Measurements from ENCODE around the gene KCNQ1OT1.

KCNQ1OT1 gene

GRCh38 chr11:2653198-2653551, 46.6 kb downstream of the KCNQ1OT1 start:
- Histone ChIP-seq H4K8ac (ENCODE audit: low read length) (no peak overlapping the region), H2AK5ac (ENCODE audit: low read length, severe bottlenecking) (no peak overlapping the region), H3K23ac (ENCODE audit: low read length in 2 of 2) (no peak overlapping the region), H3K9me3 (ENCODE audit: control insufficient read depth, low read length) (peaks cover 97% of the 10 kb centered on the region), H3K27me3 (ENCODE audit: control insufficient read depth in 1 of 2, insufficient read depth in 1 of 2, low read length in 2 of 2) (no peaks in the 10 kb centered on the region), H3K14ac (ENCODE audit: low read length in 2 of 2) (no peak overlapping the region), H3K4me3 (ENCODE audit: insufficient read depth in 1 of 2, low read depth in 1 of 2, low read length in 2 of 2) (peak overlapping the region in 1 of 2 experiments; percentile 53), H3K4me1 (ENCODE audit: control insufficient read depth, insufficient read depth, low read depth, low read length) (peaks cover 2% of the 10 kb centered on the region), H3K36me3 (ENCODE audit: control insufficient read depth in 1 of 2, insufficient read depth in 2 of 2, low read depth in 1 of 2, low read length in 2 of 2) (peaks cover 0 to 7% of the 10 kb centered on the region in 2 experiments), H2AFZ (ENCODE audit: low read depth, low read length) (no peak overlapping the region), H3K79me1 (replicated peaks; ENCODE audit: low read length, poor library complexity, severe bottlenecking) (peaks cover 1% of the 10 kb centered on the region), H3K18ac (ENCODE audit: low read depth in 1 of 2, low read length in 2 of 2) (no peak overlapping the region), H2BK15ac (ENCODE audit: low read depth, poor library complexity, severe bottlenecking) (no peak overlapping the region), H3K27ac (ENCODE audit: low read length, poor library complexity, severe bottlenecking) (no peak overlapping the region), H2BK120ac (ENCODE audit: low read depth, low read length) (no peak overlapping the region), H2BK5ac (ENCODE audit: low read depth, low read length, poor library complexity, severe bottlenecking) (no peak overlapping the region), H3K4me2 (ENCODE audit: low read length, poor library complexity, severe bottlenecking) (no peak overlapping the region), H3K4ac (ENCODE audit: low read depth in 1 of 2, low read length in 2 of 2) (no peak overlapping the region), H3K9ac (ENCODE audit: low read length) (no peak overlapping the region), H2BK12ac (ENCODE audit: low read length in 2 of 2) (no peak overlapping the region), H4K91ac (ENCODE audit: low read length) (no peak overlapping the region)
- 88% methylated on average over 1 of the region's 1 CpG for WGBS
- DNase-seq, result no peak

- Histone ChIP-seq H3K4ac (ENCODE audit: low read depth in 1 of 2, low read length in 2 of 2) (no peak overlapping the region), H2BK12ac (ENCODE audit: low read length in 2 of 2) (no peak overlapping the region), H3K27me3 (ENCODE audit: control insufficient read depth in 1 of 2, insufficient read depth in 1 of 2, low read length in 2 of 2) (no peaks in the 10 kb centered on the region), H3K9me3 (ENCODE audit: control insufficient read depth, low read length) (peaks cover 97% of the 10 kb centered on the region), H3K4me1 (ENCODE audit: control insufficient read depth, insufficient read depth, low read depth, low read length) (peaks cover 2% of the 10 kb centered on the region), H3K36me3 (ENCODE audit: control insufficient read depth in 1 of 2, insufficient read depth in 2 of 2, low read depth in 1 of 2, low read length in 2 of 2) (peaks cover 0 to 7% of the 10 kb centered on the region in 2 experiments), H4K91ac (ENCODE audit: low read length) (no peak overlapping the region), H3K18ac (ENCODE audit: low read depth in 1 of 2, low read length in 2 of 2) (no peak overlapping the region), H3K4me3 (ENCODE audit: insufficient read depth in 1 of 2, low read depth in 1 of 2, low read length in 2 of 2) (peak overlapping the region in 1 of 2 experiments; percentile 53), H3K79me1 (replicated peaks; ENCODE audit: low read length, poor library complexity, severe bottlenecking) (peaks cover 1% of the 10 kb centered on the region), H3K14ac (ENCODE audit: low read length in 2 of 2) (no peak overlapping the region), H2BK5ac (ENCODE audit: low read depth, low read length, poor library complexity, severe bottlenecking) (no peak overlapping the region), H3K4me2 (ENCODE audit: low read length, poor library complexity, severe bottlenecking) (no peak overlapping the region), H2BK15ac (ENCODE audit: low read depth, poor library complexity, severe bottlenecking) (no peak overlapping the region), H4K8ac (ENCODE audit: low read length) (no peak overlapping the region), H2AFZ (ENCODE audit: low read depth, low read length) (no peak overlapping the region), H2BK120ac (ENCODE audit: low read depth, low read length) (no peak overlapping the region), H3K23ac (ENCODE audit: low read length in 2 of 2) (no peak overlapping the region), H3K27ac (ENCODE audit: low read length, poor library complexity, severe bottlenecking) (no peak overlapping the region), H3K9ac (ENCODE audit: low read length) (no peak overlapping the region), H2AK5ac (ENCODE audit: low read length, severe bottlenecking) (no peak overlapping the region)
- no peak for DNase-seq
- 94% methylated on average over 8 of the region's 11 CpGs for WGBS
Measured at GRCh38 chr11:2652333-2653197, 47.2 kb downstream of the KCNQ1OT1 start.

- Histone ChIP-seq H3K23ac (ENCODE audit: low read length in 2 of 2) (no peak overlapping the region), H2BK5ac (ENCODE audit: low read depth, low read length, poor library complexity, severe bottlenecking) (no peak overlapping the region), H3K27ac (ENCODE audit: low read length, poor library complexity, severe bottlenecking) (no peak overlapping the region), H3K4me2 (ENCODE audit: low read length, poor library complexity, severe bottlenecking) (no peak overlapping the region), H3K27me3 (ENCODE audit: control insufficient read depth in 1 of 2, insufficient read depth in 1 of 2, low read length in 2 of 2) (no peaks in the 10 kb centered on the region), H2AFZ (ENCODE audit: low read depth, low read length) (no peak overlapping the region), H2AK5ac (ENCODE audit: low read length, severe bottlenecking) (no peak overlapping the region), H3K36me3 (ENCODE audit: control insufficient read depth in 1 of 2, insufficient read depth in 2 of 2, low read depth in 1 of 2, low read length in 2 of 2) (peaks cover 0 to 7% of the 10 kb centered on the region in 2 experiments), H3K9ac (ENCODE audit: low read length) (no peak overlapping the region), H3K4ac (ENCODE audit: low read depth in 1 of 2, low read length in 2 of 2) (no peak overlapping the region), H3K79me1 (replicated peaks; ENCODE audit: low read length, poor library complexity, severe bottlenecking) (peaks cover 1% of the 10 kb centered on the region), H4K8ac (ENCODE audit: low read length) (no peak overlapping the region), H3K4me3 (ENCODE audit: insufficient read depth in 1 of 2, low read depth in 1 of 2, low read length in 2 of 2) (peak overlapping the region in 1 of 2 experiments; percentile 34), H2BK15ac (ENCODE audit: low read depth, poor library complexity, severe bottlenecking) (no peak overlapping the region), H3K14ac (ENCODE audit: low read length in 2 of 2) (no peak overlapping the region), H3K4me1 (ENCODE audit: control insufficient read depth, insufficient read depth, low read depth, low read length) (peaks cover 2% of the 10 kb centered on the region), H2BK120ac (ENCODE audit: low read depth, low read length) (no peak overlapping the region), H2BK12ac (ENCODE audit: low read length in 2 of 2) (no peak overlapping the region), H3K18ac (ENCODE audit: low read depth in 1 of 2, low read length in 2 of 2) (no peak overlapping the region), H4K91ac (ENCODE audit: low read length) (no peak overlapping the region), H3K9me3 (ENCODE audit: control insufficient read depth, low read length) (peaks cover 97% of the 10 kb centered on the region)
- WGBS, result 88% methylated on average over 5 of the region's 7 CpGs
- no peak for DNase-seq
Measured at GRCh38 chr11:2651826-2652271, 47.9 kb downstream of the KCNQ1OT1 start.

GRCh38 chr11:2651054-2651617, 48.7 kb downstream of the KCNQ1OT1 start:
- H4K8ac ChIP-seq (ENCODE audit: low read length), result no peak overlapping the region
- H2BK12ac ChIP-seq (ENCODE audit: low read length in 2 of 2), result no peak overlapping the region
- H3K4ac ChIP-seq (ENCODE audit: low read depth in 1 of 2, low read length in 2 of 2), result no peak overlapping the region
- H4K91ac ChIP-seq (ENCODE audit: low read length), result no peak overlapping the region
- no peak overlapping the region for H3K14ac ChIP-seq (ENCODE audit: low read length in 2 of 2)
- peaks cover 1% of the 10 kb centered on the region for H3K79me1 ChIP-seq (replicated peaks; ENCODE audit: low read length, poor library complexity, severe bottlenecking)
- H3K4me3 ChIP-seq (ENCODE audit: insufficient read depth in 1 of 2, low read depth in 1 of 2, low read length in 2 of 2), result peak overlapping the region in 1 of 2 experiments; percentile 34
- no peak overlapping the region for H2AK5ac ChIP-seq (ENCODE audit: low read length, severe bottlenecking)
- peaks cover 97% of the 10 kb centered on the region for H3K9me3 ChIP-seq (ENCODE audit: control insufficient read depth, low read length)
- no peak overlapping the region for H3K4me2 ChIP-seq (ENCODE audit: low read length, poor library complexity, severe bottlenecking)
- no peaks in the 10 kb centered on the region for H3K27me3 ChIP-seq (ENCODE audit: control insufficient read depth in 1 of 2, insufficient read depth in 1 of 2, low read length in 2 of 2)
- H2BK120ac ChIP-seq (ENCODE audit: low read depth, low read length), result no peak overlapping the region
- H3K4me1 ChIP-seq (ENCODE audit: control insufficient read depth, insufficient read depth, low read depth, low read length), result peaks cover 2% of the 10 kb centered on the region
- WGBS, result 86% methylated on average over 4 of the region's 4 CpGs
- no peak overlapping the region for H3K23ac ChIP-seq (ENCODE audit: low read length in 2 of 2)
- no peak overlapping the region for H2BK5ac ChIP-seq (ENCODE audit: low read depth, low read length, poor library complexity, severe bottlenecking)
- H2BK15ac ChIP-seq (ENCODE audit: low read depth, poor library complexity, severe bottlenecking), result no peak overlapping the region
- H3K36me3 ChIP-seq (ENCODE audit: control insufficient read depth in 1 of 2, insufficient read depth in 2 of 2, low read depth in 1 of 2, low read length in 2 of 2), result peaks cover 0 to 7% of the 10 kb centered on the region in 2 experiments
- no peak overlapping the region for H3K9ac ChIP-seq (ENCODE audit: low read length)
- H3K18ac ChIP-seq (ENCODE audit: low read depth in 1 of 2, low read length in 2 of 2), result no peak overlapping the region
- no peak overlapping the region for H3K27ac ChIP-seq (ENCODE audit: low read length, poor library complexity, severe bottlenecking)
- no peak overlapping the region for H2AFZ ChIP-seq (ENCODE audit: low read depth, low read length)
- no peak for DNase-seq

All from mesenchymal stem cell (in vitro differentiated cells and primary cell).